ENCODE measurements around the gene ZNF579.

DNA sequence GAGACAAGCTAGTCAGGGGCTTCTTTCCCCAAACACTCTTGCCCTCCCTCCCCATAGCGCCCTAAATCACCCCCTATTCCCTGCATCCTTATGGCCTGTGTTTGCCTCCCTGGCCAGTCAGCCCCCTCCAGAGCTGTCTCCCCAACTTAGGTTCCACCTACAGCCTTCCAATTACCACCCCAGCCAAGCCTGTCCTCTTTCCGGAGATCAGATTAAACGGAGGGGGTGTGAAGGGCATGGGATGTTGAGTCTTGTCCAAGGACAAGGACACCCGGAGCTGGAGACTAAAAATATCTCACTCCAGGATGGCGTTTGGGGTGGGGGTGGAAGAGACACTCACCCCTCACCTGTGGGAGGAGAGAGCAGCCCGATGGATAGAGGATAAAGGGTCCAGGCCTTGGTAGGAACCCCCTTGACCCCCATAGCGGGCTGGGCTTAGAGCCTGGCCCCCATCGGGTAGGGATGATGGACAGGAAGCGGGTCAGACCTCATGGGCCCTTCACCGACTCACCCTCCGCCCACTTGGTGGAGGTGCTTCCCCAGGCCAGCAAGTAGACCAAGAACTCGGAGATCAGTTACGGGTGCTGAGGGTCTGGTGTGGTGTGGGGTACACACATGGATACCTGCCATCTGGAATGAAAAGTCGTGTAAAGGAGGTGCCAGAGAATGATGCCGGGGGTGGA, 30.8 kb upstream of the ZNF579 start:
- TF ChIP-seq HDAC6 (IDR thresholded peaks at IDR 0.05; ENCODE audit: low read depth, low read length), result no peak
- no peak for TF ChIP-seq RXRA (IDR thresholded peaks at IDR 0.05; ENCODE audit: insufficient read depth, low read depth, low read length)
- TF ChIP-seq, protein P1, sequence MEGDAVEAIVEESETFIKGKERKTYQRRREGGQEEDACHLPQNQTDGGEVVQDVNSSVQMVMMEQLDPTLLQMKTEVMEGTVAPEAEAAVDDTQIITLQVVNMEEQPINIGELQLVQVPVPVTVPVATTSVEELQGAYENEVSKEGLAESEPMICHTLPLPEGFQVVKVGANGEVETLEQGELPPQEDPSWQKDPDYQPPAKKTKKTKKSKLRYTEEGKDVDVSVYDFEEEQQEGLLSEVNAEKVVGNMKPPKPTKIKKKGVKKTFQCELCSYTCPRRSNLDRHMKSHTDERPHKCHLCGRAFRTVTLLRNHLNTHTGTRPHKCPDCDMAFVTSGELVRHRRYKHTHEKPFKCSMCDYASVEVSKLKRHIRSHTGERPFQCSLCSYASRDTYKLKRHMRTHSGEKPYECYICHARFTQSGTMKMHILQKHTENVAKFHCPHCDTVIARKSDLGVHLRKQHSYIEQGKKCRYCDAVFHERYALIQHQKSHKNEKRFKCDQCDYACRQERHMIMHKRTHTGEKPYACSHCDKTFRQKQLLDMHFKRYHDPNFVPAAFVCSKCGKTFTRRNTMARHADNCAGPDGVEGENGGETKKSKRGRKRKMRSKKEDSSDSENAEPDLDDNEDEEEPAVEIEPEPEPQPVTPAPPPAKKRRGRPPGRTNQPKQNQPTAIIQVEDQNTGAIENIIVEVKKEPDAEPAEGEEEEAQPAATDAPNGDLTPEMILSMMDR (IDR thresholded peaks at IDR 0.05; ENCODE audit: control extremely low read depth in 1 of 3, insufficient read depth in 1 of 3, low read depth in 1 of 3, low read length in 3 of 3), result no peak
- no peak for TF ChIP-seq POLR2AphosphoS5 (IDR thresholded peaks at IDR 0.05; ENCODE audit: low read depth, low read length)
- no peak for TF ChIP-seq SIRT6 (IDR thresholded peaks at IDR 0.05; ENCODE audit: low read length)
- TF ChIP-seq YY1 (IDR thresholded peaks at IDR 0.05; ENCODE audit: low read depth, low read length), result no peak
- no peak for TF ChIP-seq ZNF274 (IDR thresholded peaks at IDR 0.05; ENCODE audit: borderline replicate concordance, extremely low read depth, low read length)
- TF ChIP-seq, protein P2, sequence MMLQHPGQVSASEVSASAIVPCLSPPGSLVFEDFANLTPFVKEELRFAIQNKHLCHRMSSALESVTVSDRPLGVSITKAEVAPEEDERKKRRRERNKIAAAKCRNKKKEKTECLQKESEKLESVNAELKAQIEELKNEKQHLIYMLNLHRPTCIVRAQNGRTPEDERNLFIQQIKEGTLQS (IDR thresholded peaks at IDR 0.05; ENCODE audit: insufficient read depth, low read depth, low read length), result no peak
- TF ChIP-seq POLR2A (IDR thresholded peaks at IDR 0.05; ENCODE audit: control extremely low read depth in 1 of 2, low read depth in 2 of 2, low read length in 2 of 2), result no peak
- no peak for TF ChIP-seq SUZ12 (IDR thresholded peaks at IDR 0.05; ENCODE audit: low read length)
- TF ChIP-seq, protein P3, sequence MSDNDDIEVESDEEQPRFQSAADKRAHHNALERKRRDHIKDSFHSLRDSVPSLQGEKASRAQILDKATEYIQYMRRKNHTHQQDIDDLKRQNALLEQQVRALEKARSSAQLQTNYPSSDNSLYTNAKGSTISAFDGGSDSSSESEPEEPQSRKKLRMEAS (IDR thresholded peaks at IDR 0.05), result no peak
- TF ChIP-seq RBBP5 (IDR thresholded peaks at IDR 0.05; ENCODE audit: borderline replicate concordance, low read depth, low read length), result no peak

All from H1 (cell line).